Endothelial cell of umbilical vein (primary cell): ENCODE results near the gene TRIM2.

ENCODE experiments used
- CTCF ChIP-seq, 2 donors: IDR thresholded peaks; 1 replicate in 1 of 2; 2 replicates in 1 of 2; pipeline ENCODE4 v1.5.1; 2011; ENCODE audit warnings: low read length in 2 of 2, mild to moderate bottlenecking in 2 of 2, moderate library complexity in 2 of 2, control low read depth in 1 of 2, inconsistent platforms in 1 of 2, low read depth in 1 of 2; ENCODE audit not compliant: insufficient read depth in 1 of 2; ENCODE audit errors: extremely low read depth in 1 of 2
- EZH2 ChIP-seq: IDR thresholded peaks from 2 replicates; pipeline ENCODE4 v1.6.1; 2012; ENCODE audit warnings: borderline replicate concordance, low read depth, mild to moderate bottlenecking, moderate library complexity, low read length, inconsistent platforms; ENCODE audit not compliant: severe bottlenecking
- FOS ChIP-seq: IDR thresholded peaks from 2 replicates; pipeline ENCODE4 v1.6.1; 2011; ENCODE audit warnings: mild to moderate bottlenecking, low read length, moderate library complexity, borderline replicate concordance; ENCODE audit not compliant: insufficient read depth
- MYC ChIP-seq: IDR thresholded peaks from one replicate; pipeline ENCODE4 v1.6.1; 2011; ENCODE audit warnings: mild to moderate bottlenecking, low read depth, low read length
- POLR2A ChIP-seq: IDR thresholded peaks from 2 replicates; pipeline ENCODE4 v1.6.1; 2012; ENCODE audit warnings: low read depth, mild to moderate bottlenecking, control low read depth, low read length
- POLR2AphosphoS5 ChIP-seq: IDR thresholded peaks from 2 replicates; pipeline ENCODE4 v1.6.1; 2012; ENCODE audit warnings: low read depth, mild to moderate bottlenecking, control low read depth, low read length, moderate library complexity; ENCODE audit not compliant: insufficient read depth
- TF ChIP-seq, protein P1 (sequence below): IDR thresholded peaks from 2 replicates; pipeline ENCODE4 v1.6.1; 2011; ENCODE audit not compliant: insufficient read depth, insufficient read length

DNA sequence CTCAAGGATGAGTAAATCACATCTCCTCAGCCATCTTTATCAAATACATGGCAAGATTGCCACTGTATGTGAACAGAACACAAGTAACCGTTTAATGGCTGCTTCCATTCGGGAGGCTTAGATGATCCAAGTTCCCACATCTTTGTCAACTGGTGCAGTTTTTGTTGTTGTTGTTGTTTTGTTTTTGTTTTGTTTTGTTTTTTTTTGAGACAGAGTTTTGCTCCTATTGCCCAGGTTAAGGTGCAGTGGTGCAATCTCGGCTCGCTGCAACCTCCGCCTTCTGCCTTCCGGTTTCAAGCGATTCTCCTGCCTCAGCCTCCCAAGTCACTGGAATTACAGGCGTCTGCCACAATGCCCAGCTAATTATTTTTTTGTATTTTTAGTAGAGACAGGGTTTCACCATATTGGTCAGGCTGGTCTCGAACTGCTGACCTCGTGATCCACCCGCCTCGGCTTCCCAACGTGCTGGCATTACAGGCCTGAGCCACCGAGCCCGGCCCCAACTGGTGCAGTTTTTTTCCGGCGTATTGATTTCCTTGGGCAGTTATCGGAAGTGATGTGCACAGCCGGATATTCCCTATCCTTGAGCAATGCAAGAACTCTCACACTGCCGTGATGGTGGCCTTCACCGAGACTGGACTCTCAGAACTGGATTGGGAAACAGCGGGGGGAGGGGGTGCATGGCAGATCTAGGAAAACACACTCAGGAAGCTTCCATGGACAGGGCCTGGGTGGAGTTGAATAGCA lies 29.2 kb upstream of the TRIM2 start:
- no peak for TF ChIP-seq CTCF (IDR thresholded peaks at IDR 0.05; ENCODE audit: extremely low read depth in 1 of 2, insufficient read depth in 1 of 2, low read depth in 1 of 2, low read length in 2 of 2)
- TF ChIP-seq, protein P1, sequence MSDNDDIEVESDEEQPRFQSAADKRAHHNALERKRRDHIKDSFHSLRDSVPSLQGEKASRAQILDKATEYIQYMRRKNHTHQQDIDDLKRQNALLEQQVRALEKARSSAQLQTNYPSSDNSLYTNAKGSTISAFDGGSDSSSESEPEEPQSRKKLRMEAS = no peak
- TF ChIP-seq POLR2A = no peak
- no peak for TF ChIP-seq POLR2AphosphoS5
- no peak for TF ChIP-seq EZH2
- no peak for TF ChIP-seq MYC
- TF ChIP-seq FOS = no peak
